ENCODE measurements around the gene SMAD6.

Gene SMAD6

GRCh38 chr15:66787489-66787871, 85.4 kb downstream of the SMAD6 start:
- Mint-ChIP-seq H3K27ac (no peak overlapping the region), H3K27me3 (ENCODE audit: low read depth, poor library complexity) (peaks cover 8% of the 10 kb centered on the region), H3K36me3 (ENCODE audit: low read depth) (peaks cover 11% of the 10 kb centered on the region), H3K9me3 (no peaks in the 10 kb centered on the region), H3K4me1 (peaks cover 47% of the 10 kb centered on the region), H3K4me3 (no peak overlapping the region)
- DNase-seq = no peak
- no peak for TF ChIP-seq CTCF (IDR thresholded peaks at IDR 0.05)

- Mint-ChIP-seq H3K36me3 (ENCODE audit: low read depth) (peaks cover 9% of the 10 kb centered on the region), H3K9me3 (no peaks in the 10 kb centered on the region), H3K4me3 (no peak overlapping the region), H3K27me3 (ENCODE audit: low read depth, poor library complexity) (peaks cover 8% of the 10 kb centered on the region), H3K27ac (no peak overlapping the region), H3K4me1 (peaks cover 44% of the 10 kb centered on the region)
- DNase-seq = no peak
- TF ChIP-seq CTCF (IDR thresholded peaks at IDR 0.05) = no peak
Measured at GRCh38 chr15:66788024-66788423, 86.0 kb downstream of the SMAD6 start.

- H3K4me3 Mint-ChIP-seq = no peak overlapping the region
- H3K27me3 Mint-ChIP-seq (ENCODE audit: low read depth, poor library complexity) = peaks cover 8% of the 10 kb centered on the region
- H3K27ac Mint-ChIP-seq = no peak overlapping the region
- H3K9me3 Mint-ChIP-seq = no peaks in the 10 kb centered on the region
- peaks cover 31% of the 10 kb centered on the region for H3K4me1 Mint-ChIP-seq
- no peak for DNase-seq
- TF ChIP-seq CTCF (IDR thresholded peaks at IDR 0.05) = no peak
- no peaks in the 10 kb centered on the region for H3K36me3 Mint-ChIP-seq (ENCODE audit: low read depth)
Measured at GRCh38 chr15:66789029-66790025, 87.3 kb downstream of the SMAD6 start.

- Mint-ChIP-seq H3K9me3 (no peaks in the 10 kb centered on the region), H3K36me3 (ENCODE audit: low read depth) (no peaks in the 10 kb centered on the region), H3K4me1 (peaks cover 9% of the 10 kb centered on the region), H3K4me3 (no peak overlapping the region), H3K27ac (no peak overlapping the region), H3K27me3 (ENCODE audit: low read depth, poor library complexity) (peaks cover 3% of the 10 kb centered on the region)
- no peak for TF ChIP-seq CTCF (IDR thresholded peaks at IDR 0.05)
- DNase-seq = no peak
Measured at GRCh38 chr15:66795851-66796250, 93.8 kb downstream of the SMAD6 start.

- Mint-ChIP-seq H3K4me3 (no peak overlapping the region), H3K4me1 (peaks cover 13% of the 10 kb centered on the region), H3K9me3 (no peaks in the 10 kb centered on the region), H3K27me3 (ENCODE audit: low read depth, poor library complexity) (peaks cover 3% of the 10 kb centered on the region), H3K27ac (no peak overlapping the region), H3K36me3 (ENCODE audit: low read depth) (no peaks in the 10 kb centered on the region)
- no peak for DNase-seq
- TF ChIP-seq CTCF (IDR thresholded peaks at IDR 0.05) = no peak
Measured at GRCh38 chr15:66796343-66796742, 94.3 kb downstream of the SMAD6 start.

- no peak overlapping the region for H3K27ac Mint-ChIP-seq
- TF ChIP-seq CTCF (IDR thresholded peaks at IDR 0.05) = no peak
- DNase-seq = no peak
- H3K36me3 Mint-ChIP-seq (ENCODE audit: low read depth) = no peaks in the 10 kb centered on the region
- H3K9me3 Mint-ChIP-seq = no peaks in the 10 kb centered on the region
- peaks cover 3% of the 10 kb centered on the region for H3K27me3 Mint-ChIP-seq (ENCODE audit: low read depth, poor library complexity)
- no peak overlapping the region for H3K4me3 Mint-ChIP-seq
- H3K4me1 Mint-ChIP-seq = peaks cover 27% of the 10 kb centered on the region
Measured at GRCh38 chr15:66797921-66798320, 95.9 kb downstream of the SMAD6 start.
